Mucosa of descending colon (tissue), 3 donors: Measurements from ENCODE around the gene KIRREL3. TPM values are rescaled to one million over a fixed set of nuclear protein-coding genes. Genes with fewer than 3 reads are reported as not detected.

Experiments
- ATAC-seq: fragments of 200-7000 bp; cut with Tn5 transposase; one replicate; pipeline ENCODE4 v1.9.1; 2020; ENCODE audit warnings: mild to moderate bottlenecking, moderate library complexity
- DNase-seq, 3 donors: peaks; one replicate each; pipeline ENCODE4 v3.0.0-alpha.2; 2020
- H3K36me3 ChIP-seq: fragments of 200-600 bp; one replicate; pipeline ENCODE4 v1.8.0; 2021; ENCODE audit warnings: low read depth, mild to moderate bottlenecking
- H3K4me1 ChIP-seq: fragments of 200-600 bp; one replicate; pipeline ENCODE4 v1.8.0; 2021; ENCODE audit warnings: low read depth, mild to moderate bottlenecking
- H3K4me3 ChIP-seq: fragments of 200-600 bp; one replicate; pipeline ENCODE4 v1.8.0; 2021; ENCODE audit warnings: mild to moderate bottlenecking
- H3K9me3 ChIP-seq: fragments of 200-600 bp; one replicate; pipeline ENCODE4 v1.8.0; 2021; ENCODE audit warnings: mild to moderate bottlenecking
- intact Hi-C, 2 donors: fragments of 100-400 bp; cut with DNase I in 1 of 2; cut with micrococcal nuclease in 1 of 2; formaldehyde crosslinking; loops; one replicate each; pipeline versions ENCODE4 v1.11.0 to v1.11.1; 2022; cut with DNase I, micrococcal nuclease
- long read RNA-seq, 2 donors: library from polyadenylated mRNA; unstranded; transcript quantifications; one replicate each; pipeline ENCODE4 v2.0.0, GENCODE V29; 2019 to 2021
- total RNA-seq, 3 donors: library from RNA; stranded (reverse); fragmentation: NEBNext Ultra II Directional in 2 of 3; extraction: Animal tissue kit (Norgen Biotek cat#: 25700) in 2 of 3; gene quantifications; one replicate each; pipeline versions ENCODE4 v1.2.1 to v1.2.4, GENCODE V29; 2021 to 2023
- TF ChIP-seq, protein P1 (sequence below): fragments of 200-600 bp; IDR thresholded peaks from one replicate; pipeline ENCODE4 v1.8.0; 2022; ENCODE audit warnings: antibody characterized with exemption, mild to moderate bottlenecking
- donor health status: DM: no; HTN: no; CAD: no; lungs with moderate emphysema.
- donor health status: DM: no; HTN: no; CAD: no.
- donor health status: DM: no; HTN: yes; CAD: no.

Gene KIRREL3
- 1 to 10 TPM in 1 of 3 donors, under 1 TPM in 2; 0.23 to 2.4 (median 0.70) TPM for total RNA-seq
- long read RNA-seq, donor 1, result 0 reads
- long read RNA-seq, donor 2, result 0 reads

DNA sequence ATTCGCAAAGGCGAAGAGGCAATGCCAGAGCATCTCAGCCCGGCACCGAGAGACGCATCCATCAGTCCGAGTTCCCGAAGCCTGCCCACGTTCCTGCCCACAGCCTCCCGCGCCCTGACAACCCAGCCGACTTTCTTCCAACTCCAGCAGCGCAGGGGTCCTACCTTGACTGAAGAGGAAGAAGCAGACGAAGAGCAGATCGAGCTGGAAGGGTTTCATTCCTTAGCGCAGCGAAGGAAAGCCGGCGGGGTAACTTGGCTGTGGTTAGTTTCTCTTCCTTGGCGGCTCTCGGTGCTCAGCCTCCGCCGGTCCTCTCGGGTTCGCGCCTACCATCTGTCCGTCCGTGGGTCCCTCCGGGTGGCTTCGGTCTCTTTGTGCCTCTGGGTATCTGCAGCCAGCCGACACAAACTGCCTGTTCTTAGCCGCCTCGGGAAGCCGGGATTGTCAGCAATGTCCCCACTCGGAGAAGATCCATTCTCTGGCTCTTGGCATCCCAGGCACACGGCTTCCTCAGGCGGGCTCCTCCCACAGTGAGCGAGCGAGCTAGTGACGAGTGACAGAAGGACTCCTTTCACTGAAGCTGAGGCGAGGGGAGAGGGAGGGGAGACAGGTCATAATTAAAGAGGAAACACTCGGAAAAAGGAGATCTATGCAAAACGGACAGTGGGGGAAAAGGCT lies at the start of gene KIRREL3:
TSS of gene KIRREL3 (minus strand) at position 480 of the 678 bp plus-strand sequence.
- ATAC-seq, result no peak
- H3K4me3 ChIP-seq, result no peak within 1 kb of the TSS
- H3K4me1 ChIP-seq, result peaks cover 8% of the 10 kb centered on the region
- intact Hi-C loops, result no loop called here
- no peaks in the 10 kb centered on the region for H3K36me3 ChIP-seq
- peak in 1 of 3 donors; percentile 7 for DNase-seq
- TF ChIP-seq, protein P1, sequence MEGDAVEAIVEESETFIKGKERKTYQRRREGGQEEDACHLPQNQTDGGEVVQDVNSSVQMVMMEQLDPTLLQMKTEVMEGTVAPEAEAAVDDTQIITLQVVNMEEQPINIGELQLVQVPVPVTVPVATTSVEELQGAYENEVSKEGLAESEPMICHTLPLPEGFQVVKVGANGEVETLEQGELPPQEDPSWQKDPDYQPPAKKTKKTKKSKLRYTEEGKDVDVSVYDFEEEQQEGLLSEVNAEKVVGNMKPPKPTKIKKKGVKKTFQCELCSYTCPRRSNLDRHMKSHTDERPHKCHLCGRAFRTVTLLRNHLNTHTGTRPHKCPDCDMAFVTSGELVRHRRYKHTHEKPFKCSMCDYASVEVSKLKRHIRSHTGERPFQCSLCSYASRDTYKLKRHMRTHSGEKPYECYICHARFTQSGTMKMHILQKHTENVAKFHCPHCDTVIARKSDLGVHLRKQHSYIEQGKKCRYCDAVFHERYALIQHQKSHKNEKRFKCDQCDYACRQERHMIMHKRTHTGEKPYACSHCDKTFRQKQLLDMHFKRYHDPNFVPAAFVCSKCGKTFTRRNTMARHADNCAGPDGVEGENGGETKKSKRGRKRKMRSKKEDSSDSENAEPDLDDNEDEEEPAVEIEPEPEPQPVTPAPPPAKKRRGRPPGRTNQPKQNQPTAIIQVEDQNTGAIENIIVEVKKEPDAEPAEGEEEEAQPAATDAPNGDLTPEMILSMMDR, result no peak
- no peaks in the 10 kb centered on the region for H3K9me3 ChIP-seq

DNA sequence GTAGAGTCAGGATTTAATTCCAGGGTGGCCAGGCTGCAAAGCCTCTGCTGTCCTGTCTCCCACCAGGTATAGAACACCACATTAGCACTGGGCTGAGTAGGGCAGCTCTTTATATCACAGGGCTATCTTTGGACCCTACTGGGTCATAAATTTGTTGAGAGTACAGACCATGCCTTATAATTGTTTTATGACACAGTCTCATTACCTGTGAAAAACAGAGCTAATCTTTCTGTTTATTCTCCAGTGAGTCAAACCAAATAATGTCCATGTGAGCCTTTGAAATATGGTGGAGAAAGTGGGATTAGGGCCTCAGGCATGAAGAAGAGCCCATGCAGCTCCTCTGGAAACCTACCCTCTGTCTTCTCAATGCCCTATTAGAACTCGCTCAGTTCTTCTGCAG lies 49.6 kb upstream of the KIRREL3 start:
- DNase-seq (no peak), ATAC-seq (peak; percentile 97)
- intact Hi-C loops, result no loop called here
- TF ChIP-seq, protein P1, result no peak
- Histone ChIP-seq H3K9me3 (no peaks in the 10 kb centered on the region), H3K4me3 (no peak overlapping the region), H3K4me1 (peaks cover 15% of the 10 kb centered on the region), H3K36me3 (no peaks in the 10 kb centered on the region)

DNA sequence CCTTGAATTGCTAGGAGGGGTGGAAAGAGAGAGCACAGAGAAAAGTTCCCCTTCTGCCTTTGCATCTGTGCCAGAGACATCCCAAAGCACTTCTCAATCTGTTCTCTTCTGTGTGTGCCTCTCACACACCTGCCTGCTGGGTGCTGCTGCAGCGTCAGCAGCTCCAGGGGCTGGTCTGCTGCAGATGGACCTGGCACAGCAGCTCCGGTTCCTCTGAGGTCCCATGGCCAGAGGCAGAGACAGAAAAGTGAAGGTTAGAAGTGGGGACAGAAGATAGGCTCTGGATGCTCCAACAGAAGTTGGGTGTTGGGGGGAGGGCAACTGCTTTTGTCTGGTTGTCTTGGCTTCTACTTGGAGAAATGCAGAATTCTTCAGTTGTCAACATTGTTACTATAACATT lies 48.9 kb upstream of the KIRREL3 start:
- Histone ChIP-seq H3K9me3 (no peaks in the 10 kb centered on the region), H3K36me3 (no peaks in the 10 kb centered on the region), H3K4me3 (no peak overlapping the region), H3K4me1 (peaks cover 15% of the 10 kb centered on the region)
- TF ChIP-seq, protein P1, result no peak
- intact Hi-C loops, result no loop called here
- DNase-seq (no peak), ATAC-seq (peak; percentile 30)

DNA sequence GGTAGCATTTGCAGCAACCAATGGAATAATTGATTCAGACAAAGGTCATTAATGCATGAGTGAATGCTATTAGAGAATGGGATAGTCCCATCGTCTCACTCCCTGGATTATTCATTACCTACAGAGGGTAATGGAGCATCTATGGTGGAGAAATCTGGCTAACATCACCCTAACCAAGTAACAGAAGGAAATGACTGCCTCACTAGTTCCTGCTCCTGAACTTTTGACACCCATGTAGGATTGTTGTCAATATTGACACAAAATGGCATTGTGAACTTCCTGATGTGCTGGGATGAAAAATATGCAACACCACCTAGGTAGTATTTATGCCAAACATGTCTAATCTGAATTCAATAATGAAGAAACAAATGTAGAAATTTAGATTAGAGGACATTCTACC lies 44.0 kb upstream of the KIRREL3 start:
- Histone ChIP-seq H3K4me3 (no peak overlapping the region), H3K36me3 (no peaks in the 10 kb centered on the region), H3K9me3 (no peaks in the 10 kb centered on the region), H3K4me1 (peaks cover 8% of the 10 kb centered on the region)
- no peak for DNase-seq
- peak; percentile 89 for ATAC-seq
- TF ChIP-seq, protein P1, result no peak
- intact Hi-C loops, result no loop called here

DNA sequence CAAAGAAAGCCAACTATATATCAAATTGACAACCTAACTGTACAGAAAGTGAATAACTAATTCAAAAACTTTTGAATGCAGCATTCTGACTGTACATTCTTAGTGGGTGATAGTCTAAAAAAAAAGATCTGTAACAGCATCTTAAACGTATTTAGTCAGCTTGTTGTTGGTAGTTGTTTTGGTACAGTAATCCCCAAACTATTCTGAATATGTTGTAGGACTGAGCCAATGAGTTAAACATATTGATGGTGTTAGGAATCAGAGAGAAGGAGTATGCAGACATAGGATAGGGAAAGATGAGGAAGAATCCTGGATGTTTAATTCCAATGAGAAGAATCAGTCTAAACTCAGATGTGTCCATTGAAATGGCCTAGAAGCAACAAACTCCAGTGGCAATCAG lies 41.9 kb upstream of the KIRREL3 start:
- Histone ChIP-seq H3K4me3 (no peak overlapping the region), H3K36me3 (no peaks in the 10 kb centered on the region), H3K9me3 (no peaks in the 10 kb centered on the region), H3K4me1 (no peaks in the 10 kb centered on the region)
- DNase-seq (no peak), ATAC-seq (no peak)
- intact Hi-C loops, result no loop called here
- TF ChIP-seq, protein P1, result no peak
